RWPE2 (cell line): Measurements from ENCODE around the gene ANKFY1.

Experiments
- ATAC-seq: fragments of 200-7000 bp; cut with Tn5 transposase; 3 replicates; pipeline ENCODE4 v1.9.1; 2021; ENCODE audit warnings: low read depth
- DNase-seq: peaks from one replicate; pipeline ENCODE4 v3.0.0-alpha.2; 2020; ENCODE audit warnings: low spot score
- H3K27ac ChIP-seq: fragments of 450-650 bp; 2 replicates; pipeline ENCODE4 v1.5.1; 2017; ENCODE audit warnings: mild to moderate bottlenecking; ENCODE audit not compliant: poor library complexity, severe bottlenecking
- H3K27me3 ChIP-seq: fragments of 250-450 bp; sonication (Bioruptor Pico); 2 replicates; pipeline ENCODE4 v1.5.1; 2021; ENCODE audit warnings: mild to moderate bottlenecking, moderate library complexity; ENCODE audit not compliant: insufficient read depth, poor library complexity, severe bottlenecking
- H3K36me3 ChIP-seq: fragments of 250-450 bp; sonication (Bioruptor Pico); 2 replicates; pipeline ENCODE4 v1.5.1; 2020; ENCODE audit warnings: low read depth, mild to moderate bottlenecking, moderate library complexity
- H3K4me1 ChIP-seq: fragments of 250-450 bp; sonication (Bioruptor Pico); 2 replicates; pipeline ENCODE4 v1.5.1; 2021; ENCODE audit warnings: mild to moderate bottlenecking, moderate library complexity; ENCODE audit not compliant: insufficient read depth, poor library complexity, severe bottlenecking
- H3K4me3 ChIP-seq: fragments of 250-450 bp; sonication (Bioruptor Pico); 2 replicates; pipeline ENCODE4 v1.5.1; 2021; ENCODE audit warnings: mild to moderate bottlenecking, moderate library complexity; ENCODE audit not compliant: severe bottlenecking
- H3K9me3 ChIP-seq: fragments of 250-450 bp; sonication (Bioruptor Pico); 2 replicates; pipeline ENCODE4 v1.5.1; 2021; ENCODE audit warnings: mild to moderate bottlenecking, moderate library complexity; ENCODE audit not compliant: severe bottlenecking
- CTCF ChIP-seq: fragments of 450-650 bp; IDR thresholded peaks from one replicate; pipeline ENCODE4 v1.5.1; 2017; ENCODE audit warnings: mild to moderate bottlenecking, moderate library complexity; ENCODE audit not compliant: poor library complexity, severe bottlenecking

ANKFY1 gene

GRCh38 chr17:4173781-4174180, 90.0 kb downstream of the ANKFY1 start:
- Histone ChIP-seq H3K27ac (no peak overlapping the region), H3K36me3 (peaks cover 80% of the 10 kb centered on the region)
- ATAC-seq = no peak

GRCh38 chr17:4172356-4172755, 91.4 kb downstream of the ANKFY1 start:
- Histone ChIP-seq H3K27me3 (no peaks in the 10 kb centered on the region), H3K4me1 (no peaks in the 10 kb centered on the region), H3K36me3 (peaks cover 71% of the 10 kb centered on the region), H3K27ac (no peak overlapping the region), H3K9me3 (no peaks in the 10 kb centered on the region), H3K4me3 (no peak overlapping the region)
- DNase-seq (no peak), ATAC-seq (no peak)
- no peak for TF ChIP-seq CTCF

More at GRCh38 chr17:4173781-4174180, 90.0 kb downstream of the ANKFY1 start:
- no peak for DNase-seq
- no peaks in the 10 kb centered on the region for H3K27me3 ChIP-seq
- no peak overlapping the region for H3K4me3 ChIP-seq
- H3K9me3 ChIP-seq = no peaks in the 10 kb centered on the region
- H3K4me1 ChIP-seq = no peaks in the 10 kb centered on the region
- TF ChIP-seq CTCF = no peak

- ATAC-seq = no peak
- Histone ChIP-seq H3K27me3 (no peaks in the 10 kb centered on the region), H3K36me3 (peaks cover 71% of the 10 kb centered on the region), H3K4me3 (no peak overlapping the region), H3K4me1 (peaks cover 6% of the 10 kb centered on the region), H3K9me3 (no peaks in the 10 kb centered on the region), H3K27ac (no peak overlapping the region)
- TF ChIP-seq CTCF = no peak
- DNase-seq = no peak
Observed at GRCh38 chr17:4170639-4171280, 93.0 kb downstream of the ANKFY1 start.

GRCh38 chr17:4167786-4168185, 96.0 kb downstream of the ANKFY1 start:
- Histone ChIP-seq H3K36me3 (peaks cover 61% of the 10 kb centered on the region), H3K27ac (no peak overlapping the region), H3K27me3 (no peaks in the 10 kb centered on the region), H3K4me3 (no peak overlapping the region), H3K4me1 (peaks cover 7% of the 10 kb centered on the region), H3K9me3 (no peaks in the 10 kb centered on the region)
- no peak for ATAC-seq
- TF ChIP-seq CTCF = no peak
- DNase-seq = no peak

- no peak for TF ChIP-seq CTCF
- H3K27ac ChIP-seq = no peak overlapping the region
- H3K27me3 ChIP-seq = no peaks in the 10 kb centered on the region
- no peak overlapping the region for H3K4me3 ChIP-seq
- ATAC-seq (no peak), DNase-seq (no peak)
- H3K9me3 ChIP-seq = no peaks in the 10 kb centered on the region
- peaks cover 47% of the 10 kb centered on the region for H3K36me3 ChIP-seq
- peaks cover 18% of the 10 kb centered on the region for H3K4me1 ChIP-seq
Observed at GRCh38 chr17:4166419-4166818, 97.4 kb downstream of the ANKFY1 start.
